GM12801 (cell line): ENCODE results near the gene CYB5A.

ENCODE experiments used
- TF ChIP-seq, protein P1 (sequence below): IDR thresholded peaks from one replicate; pipeline ENCODE4 v1.5.1; 2011; ENCODE audit warnings: control low read depth; ENCODE audit not compliant: insufficient read length; ENCODE audit errors: extremely low read depth

Gene CYB5A

DNA sequence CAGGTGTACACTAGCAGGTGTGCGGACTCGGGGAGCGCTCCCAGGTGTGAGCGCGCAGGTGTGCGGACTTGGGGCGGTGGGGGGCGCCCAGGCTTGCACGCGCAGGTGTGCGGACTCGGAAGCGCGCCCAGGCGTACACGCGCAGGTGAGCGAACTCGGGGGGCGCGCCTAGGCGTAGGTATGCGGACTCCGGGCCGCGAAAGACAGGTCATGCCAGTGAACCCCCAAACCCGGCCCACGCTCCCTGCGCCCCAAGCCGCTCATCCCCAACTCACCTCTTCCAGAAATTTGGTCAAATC lies 342 bp downstream of the CYB5A start:
- TF ChIP-seq, protein P1, sequence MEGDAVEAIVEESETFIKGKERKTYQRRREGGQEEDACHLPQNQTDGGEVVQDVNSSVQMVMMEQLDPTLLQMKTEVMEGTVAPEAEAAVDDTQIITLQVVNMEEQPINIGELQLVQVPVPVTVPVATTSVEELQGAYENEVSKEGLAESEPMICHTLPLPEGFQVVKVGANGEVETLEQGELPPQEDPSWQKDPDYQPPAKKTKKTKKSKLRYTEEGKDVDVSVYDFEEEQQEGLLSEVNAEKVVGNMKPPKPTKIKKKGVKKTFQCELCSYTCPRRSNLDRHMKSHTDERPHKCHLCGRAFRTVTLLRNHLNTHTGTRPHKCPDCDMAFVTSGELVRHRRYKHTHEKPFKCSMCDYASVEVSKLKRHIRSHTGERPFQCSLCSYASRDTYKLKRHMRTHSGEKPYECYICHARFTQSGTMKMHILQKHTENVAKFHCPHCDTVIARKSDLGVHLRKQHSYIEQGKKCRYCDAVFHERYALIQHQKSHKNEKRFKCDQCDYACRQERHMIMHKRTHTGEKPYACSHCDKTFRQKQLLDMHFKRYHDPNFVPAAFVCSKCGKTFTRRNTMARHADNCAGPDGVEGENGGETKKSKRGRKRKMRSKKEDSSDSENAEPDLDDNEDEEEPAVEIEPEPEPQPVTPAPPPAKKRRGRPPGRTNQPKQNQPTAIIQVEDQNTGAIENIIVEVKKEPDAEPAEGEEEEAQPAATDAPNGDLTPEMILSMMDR = no peak

- TF ChIP-seq, protein P1 = no peak
Measured at GRCh38 chr18:74290794-74291471, 830 bp downstream of the CYB5A start.

DNA sequence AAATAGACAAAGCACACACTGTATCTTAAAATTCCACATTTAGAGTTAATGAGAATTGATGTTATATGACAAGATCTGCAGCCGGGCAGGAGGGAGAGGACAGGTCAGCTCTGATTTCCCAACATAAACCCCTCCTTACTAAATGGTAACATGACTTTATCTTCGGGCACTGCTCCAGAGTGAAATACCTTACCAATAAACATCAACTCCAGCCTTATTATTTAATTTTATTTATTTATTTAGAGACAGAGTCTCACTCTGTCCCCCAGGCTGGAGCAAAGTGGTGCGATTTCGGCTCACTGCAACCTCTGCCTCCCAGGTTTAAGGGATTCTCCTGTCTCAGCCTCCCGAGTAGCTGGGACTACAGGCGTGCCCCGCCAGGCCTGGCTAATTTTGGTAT lies 1.7 kb downstream of the CYB5A start:
- TF ChIP-seq, protein P1 = no peak

- TF ChIP-seq, protein P1 = no peak
Measured at GRCh38 chr18:74289137-74289536, 2.6 kb downstream of the CYB5A start.

- TF ChIP-seq, protein P1 = no peak
Measured at GRCh38 chr18:74288730-74289129, 3.0 kb downstream of the CYB5A start.

DNA sequence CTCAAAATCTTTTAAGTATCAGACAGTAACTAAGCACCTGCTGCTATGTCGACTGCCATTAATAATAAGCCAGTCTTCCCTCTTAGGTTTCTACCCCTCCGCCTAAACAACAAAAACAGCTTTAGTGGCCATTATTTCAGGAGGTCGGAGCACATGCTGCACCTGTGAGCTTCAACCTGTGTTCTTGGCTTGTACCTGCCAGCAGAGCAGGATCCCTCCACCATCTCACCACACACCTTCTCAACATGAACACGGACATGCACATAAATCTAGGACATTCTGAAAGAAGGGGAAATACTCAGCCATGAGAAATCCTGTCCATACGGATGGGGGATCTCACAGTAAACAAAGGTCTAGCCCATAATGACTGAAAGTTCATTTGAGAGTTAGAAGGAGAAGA lies 3.7 kb downstream of the CYB5A start:
- TF ChIP-seq, protein P1 = no peak

DNA sequence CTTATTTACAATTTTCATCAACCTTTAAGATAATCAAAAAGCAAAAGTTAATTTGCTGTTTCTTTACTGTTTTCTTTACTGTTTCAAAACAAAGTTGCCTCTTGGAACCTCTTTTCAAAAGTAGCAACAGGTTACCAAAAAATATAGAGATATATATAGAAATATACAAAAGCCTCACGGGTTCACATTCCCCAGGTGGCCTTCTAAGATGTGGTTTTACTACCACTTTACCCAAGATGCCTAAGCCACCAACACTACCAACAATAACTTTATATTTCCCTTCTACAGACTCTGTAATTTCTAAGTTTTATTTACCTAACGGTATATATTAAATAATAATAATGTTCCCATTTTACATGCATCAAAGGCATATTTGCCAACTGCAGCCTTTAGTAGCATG lies 4.9 kb downstream of the CYB5A start:
- TF ChIP-seq, protein P1 = no peak
